Smooth muscle cell (in vitro differentiated cells): ENCODE data around the gene AP1G1. TPM values are rescaled to one million over a fixed set of nuclear protein-coding genes. Genes with fewer than 3 reads are reported as not detected.
"Not testable (repeated sequence)": the region's sequence is repeated elsewhere in the genome, so short reads cannot be mapped to it uniquely, and the experiment has no call there.

Source experiments
- DNase-seq: peaks from one replicate; lab custom pipeline; 2025; ENCODE audit not compliant: unreplicated experiment; lab: John Stamatoyannopoulos, UW
- H2AFZ ChIP-seq: fragments of 200-600 bp; sonication (generic); 2 replicates; pipeline ENCODE4 v1.6.0; 2016; ENCODE audit warnings: antibody characterized with exemption, low read depth, mild to moderate bottlenecking
- H3F3A ChIP-seq: fragments of 200-600 bp; sonication (generic); 2 replicates; pipeline ENCODE4 v1.6.0; 2017; ENCODE audit warnings: antibody characterized with exemption, low read depth
- H3K27ac ChIP-seq: fragments of 200-600 bp; sonication (generic); 2 replicates; pipeline ENCODE4 v1.5.1; 2016; ENCODE audit warnings: low read depth, mild to moderate bottlenecking
- H3K27me3 ChIP-seq: fragments of 200-600 bp; sonication (generic); 2 replicates; pipeline ENCODE4 v1.6.1; 2016; ENCODE audit warnings: low read depth, mild to moderate bottlenecking
- H3K36me3 ChIP-seq: fragments of 200-600 bp; sonication (generic); 2 replicates; pipeline ENCODE4 v1.5.1; 2016; ENCODE audit warnings: low read depth
- H3K4me1 ChIP-seq: fragments of 200-600 bp; sonication (generic); 2 replicates; pipeline ENCODE4 v1.5.1; 2016; ENCODE audit warnings: low read depth
- H3K4me2 ChIP-seq: fragments of 200-600 bp; sonication (generic); 2 replicates; pipeline ENCODE4 v1.6.0; 2016; ENCODE audit warnings: mild to moderate bottlenecking
- H3K4me3 ChIP-seq: fragments of 200-600 bp; sonication (generic); 2 replicates; pipeline ENCODE4 v1.5.1; 2016; ENCODE audit warnings: mild to moderate bottlenecking
- H3K79me2 ChIP-seq: fragments of 200-600 bp; sonication (generic); 2 replicates; pipeline ENCODE4 v1.6.0; 2016; ENCODE audit warnings: low read depth, mild to moderate bottlenecking
- H3K9ac ChIP-seq: fragments of 200-600 bp; sonication (generic); 2 replicates; pipeline ENCODE4 v1.6.0; 2016; ENCODE audit warnings: low read depth
- H3K9me3 ChIP-seq: fragments of 200-600 bp; sonication (generic); replicated peaks from 2 replicates; pipeline ENCODE4 v1.5.1; 2016; ENCODE audit warnings: low read depth
- H4K20me1 ChIP-seq: fragments of 200-600 bp; sonication (generic); 2 replicates; pipeline ENCODE4 v1.6.0; 2016; ENCODE audit warnings: low read depth
- WGBS: methylation state at CpG from one replicate; pipeline ENCODE4 v1.1.7; 2016; ENCODE audit warnings: low lambda C conversion rate; 5-methylcytosine and 5-hydroxymethylcytosine counted together
- polyA plus RNA-seq: library from polyadenylated mRNA; unstranded; fragments of >200 nt; fragmentation: Nextera tagmentation; extraction: Ambion mirVana; gene quantifications from 2 replicates; pipeline ENCODE4 v1.2.1, GENCODE V29; 2016
- total RNA-seq: library from RNA; depleted of rRNA; stranded (reverse); fragments of >200 nt; gene quantifications from 2 replicates; pipeline ENCODE4 v1.2.3, GENCODE V29; 2014
- TF ChIP-seq, protein P1 (sequence below): fragments of 200-600 bp; sonication (generic); IDR thresholded peaks from 2 replicates; pipeline ENCODE4 v1.5.1; 2017; ENCODE audit warnings: borderline replicate concordance, mild to moderate bottlenecking, antibody characterized with exemption; ENCODE audit not compliant: insufficient read depth, poor library complexity, severe bottlenecking

The AP1G1 gene
- total and polyA plus RNA-seq, 2 experiments from 2014 or later, result 17.1 to 84.4 TPM

DNA sequence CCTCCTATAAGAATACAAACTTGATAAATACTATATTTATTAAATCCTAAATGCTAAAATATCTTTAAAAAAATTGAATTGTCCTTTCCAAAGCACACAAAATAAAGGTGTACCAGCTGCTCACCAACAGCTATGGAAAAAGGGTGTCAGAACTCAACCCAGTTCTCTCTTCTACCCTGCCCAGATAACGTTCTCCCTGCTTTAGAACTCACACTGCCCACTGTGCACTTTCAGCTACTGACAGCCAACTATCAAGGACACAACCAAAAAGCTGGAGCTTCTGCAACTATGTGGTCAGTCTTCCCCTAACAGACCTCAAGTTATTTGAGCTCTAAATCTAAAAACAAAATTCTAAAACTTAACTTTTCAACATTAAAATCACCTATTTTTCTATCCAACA is 13.7 kb downstream of the AP1G1 start:
- Histone ChIP-seq H3K4me2 (no peak overlapping the region), H3K79me2 (peaks cover 100% of the 10 kb centered on the region), H3K36me3 (no peaks in the 10 kb centered on the region), H3K4me1 (no peaks in the 10 kb centered on the region), H3K9ac (no peak overlapping the region), H2AFZ (no peak overlapping the region), H3K27me3 (no peaks in the 10 kb centered on the region), H3K9me3 (no peaks in the 10 kb centered on the region), H3K4me3 (no peak overlapping the region), H4K20me1 (peaks cover 100% of the 10 kb centered on the region), H3F3A (no peaks in the 10 kb centered on the region), H3K27ac (no peak overlapping the region)
- no peak for DNase-seq
- 95% methylated on average over 1 of the region's 1 CpG for WGBS
- TF ChIP-seq, protein P1, sequence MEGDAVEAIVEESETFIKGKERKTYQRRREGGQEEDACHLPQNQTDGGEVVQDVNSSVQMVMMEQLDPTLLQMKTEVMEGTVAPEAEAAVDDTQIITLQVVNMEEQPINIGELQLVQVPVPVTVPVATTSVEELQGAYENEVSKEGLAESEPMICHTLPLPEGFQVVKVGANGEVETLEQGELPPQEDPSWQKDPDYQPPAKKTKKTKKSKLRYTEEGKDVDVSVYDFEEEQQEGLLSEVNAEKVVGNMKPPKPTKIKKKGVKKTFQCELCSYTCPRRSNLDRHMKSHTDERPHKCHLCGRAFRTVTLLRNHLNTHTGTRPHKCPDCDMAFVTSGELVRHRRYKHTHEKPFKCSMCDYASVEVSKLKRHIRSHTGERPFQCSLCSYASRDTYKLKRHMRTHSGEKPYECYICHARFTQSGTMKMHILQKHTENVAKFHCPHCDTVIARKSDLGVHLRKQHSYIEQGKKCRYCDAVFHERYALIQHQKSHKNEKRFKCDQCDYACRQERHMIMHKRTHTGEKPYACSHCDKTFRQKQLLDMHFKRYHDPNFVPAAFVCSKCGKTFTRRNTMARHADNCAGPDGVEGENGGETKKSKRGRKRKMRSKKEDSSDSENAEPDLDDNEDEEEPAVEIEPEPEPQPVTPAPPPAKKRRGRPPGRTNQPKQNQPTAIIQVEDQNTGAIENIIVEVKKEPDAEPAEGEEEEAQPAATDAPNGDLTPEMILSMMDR, result no peak

DNA sequence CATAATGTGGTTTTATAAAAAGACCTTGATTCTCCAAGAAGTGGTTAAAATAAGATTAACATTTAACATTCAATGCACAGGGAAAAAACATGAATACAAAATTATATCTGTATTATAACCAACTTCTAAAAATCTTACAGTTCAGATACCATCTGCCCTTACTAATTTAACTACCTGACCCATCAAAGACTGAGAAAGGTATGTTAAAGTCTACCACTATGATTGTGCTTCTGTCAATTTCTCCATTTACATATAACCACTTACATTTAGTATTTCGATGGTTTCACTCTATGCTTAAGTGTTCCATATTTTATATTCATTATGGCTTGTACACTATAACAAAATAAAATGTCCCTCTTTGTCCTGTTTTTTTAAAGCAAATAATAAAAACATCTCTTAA is 14.6 kb downstream of the AP1G1 start:
- no peak overlapping the region for H3K4me3 ChIP-seq

DNA sequence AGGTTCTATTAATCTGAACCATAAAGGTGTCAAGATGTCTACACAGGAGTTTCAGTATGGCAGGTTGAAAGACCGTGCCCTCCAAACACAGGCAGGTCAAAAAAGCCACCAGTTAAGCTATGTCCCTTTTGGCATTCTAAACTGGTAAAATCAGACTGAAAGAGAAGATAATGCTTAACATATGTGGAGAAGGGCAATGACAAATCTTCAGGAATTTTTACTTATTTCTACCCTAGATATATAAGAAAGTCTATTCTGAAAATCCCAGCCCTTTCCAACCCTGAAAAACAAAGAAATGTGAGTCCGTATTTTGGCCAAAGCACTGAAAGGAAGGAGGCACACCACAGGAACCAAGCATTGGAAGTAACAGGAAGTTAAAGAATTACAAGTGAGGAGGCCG is 16.5 kb downstream of the AP1G1 start:
- Histone ChIP-seq H3K4me3 (no peak overlapping the region), H3K4me2 (no peak overlapping the region), H3K9me3 (no peaks in the 10 kb centered on the region), H3K79me2 (peaks cover 100% of the 10 kb centered on the region), H3K4me1 (no peaks in the 10 kb centered on the region), H3K27me3 (no peaks in the 10 kb centered on the region), H3K27ac (no peak overlapping the region), H3K36me3 (peaks cover 14% of the 10 kb centered on the region), H3F3A (no peaks in the 10 kb centered on the region), H2AFZ (no peak overlapping the region), H4K20me1 (peaks cover 100% of the 10 kb centered on the region), H3K9ac (no peak overlapping the region)
- DNase-seq, result no peak
- WGBS, result 96% methylated on average over 3 of the region's 3 CpGs
- TF ChIP-seq, protein P1, result no peak

More for the DNA sequence above, 14.6 kb downstream of the AP1G1 start:
- no peak overlapping the region for H2AFZ ChIP-seq
- H3K4me2 ChIP-seq, result no peak overlapping the region
- no peaks in the 10 kb centered on the region for H3F3A ChIP-seq
- TF ChIP-seq, protein P1, result no peak
- H3K79me2 ChIP-seq, result peaks cover 100% of the 10 kb centered on the region
- no peaks in the 10 kb centered on the region for H3K9me3 ChIP-seq
- H3K27ac ChIP-seq, result no peak overlapping the region
- no peaks in the 10 kb centered on the region for H3K4me1 ChIP-seq
- H4K20me1 ChIP-seq, result peaks cover 100% of the 10 kb centered on the region
- no peak overlapping the region for H3K9ac ChIP-seq
- H3K36me3 ChIP-seq, result no peaks in the 10 kb centered on the region
- H3K27me3 ChIP-seq, result no peaks in the 10 kb centered on the region
- 95% methylated on average over 1 of the region's 1 CpG for WGBS
- DNase-seq, result no peak

DNA sequence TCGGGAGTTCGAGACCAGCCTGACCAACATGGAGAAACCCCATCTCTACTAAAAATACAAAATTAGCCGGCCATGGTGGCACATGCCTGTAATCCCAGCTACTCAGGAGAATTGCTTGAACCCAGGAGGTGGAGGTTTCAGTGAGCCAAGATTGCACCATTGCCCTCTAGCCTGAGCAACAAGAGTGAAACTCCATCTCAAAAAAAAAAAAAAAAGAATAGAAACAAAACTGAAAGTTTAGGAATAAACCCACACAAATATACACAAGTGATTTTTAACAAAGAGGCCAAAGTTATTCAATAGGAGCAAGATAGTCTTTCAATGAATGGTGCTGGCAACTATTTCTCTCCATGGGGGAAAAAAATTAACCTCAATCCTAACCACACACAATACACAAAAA is 18.3 kb downstream of the AP1G1 start:
- 93% methylated on average over 3 of the region's 3 CpGs for WGBS
- Histone ChIP-seq H4K20me1 (peaks cover 100% of the 10 kb centered on the region), H3K36me3 (peaks cover 14% of the 10 kb centered on the region), H3K79me2 (peaks cover 100% of the 10 kb centered on the region)
- H3K4me3 ChIP-seq, H2AFZ ChIP-seq, H3K4me2 ChIP-seq, H3K4me1 ChIP-seq, H3F3A ChIP-seq, H3K9me3 ChIP-seq, DNase-seq, H3K27me3 ChIP-seq, H3K27ac ChIP-seq, H3K9ac ChIP-seq: not testable (repeated sequence)
